Measurements from ENCODE around the gene AOAH.

The AOAH gene, protein sequence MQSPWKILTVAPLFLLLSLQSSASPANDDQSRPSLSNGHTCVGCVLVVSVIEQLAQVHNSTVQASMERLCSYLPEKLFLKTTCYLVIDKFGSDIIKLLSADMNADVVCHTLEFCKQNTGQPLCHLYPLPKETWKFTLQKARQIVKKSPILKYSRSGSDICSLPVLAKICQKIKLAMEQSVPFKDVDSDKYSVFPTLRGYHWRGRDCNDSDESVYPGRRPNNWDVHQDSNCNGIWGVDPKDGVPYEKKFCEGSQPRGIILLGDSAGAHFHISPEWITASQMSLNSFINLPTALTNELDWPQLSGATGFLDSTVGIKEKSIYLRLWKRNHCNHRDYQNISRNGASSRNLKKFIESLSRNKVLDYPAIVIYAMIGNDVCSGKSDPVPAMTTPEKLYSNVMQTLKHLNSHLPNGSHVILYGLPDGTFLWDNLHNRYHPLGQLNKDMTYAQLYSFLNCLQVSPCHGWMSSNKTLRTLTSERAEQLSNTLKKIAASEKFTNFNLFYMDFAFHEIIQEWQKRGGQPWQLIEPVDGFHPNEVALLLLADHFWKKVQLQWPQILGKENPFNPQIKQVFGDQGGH

DNA sequence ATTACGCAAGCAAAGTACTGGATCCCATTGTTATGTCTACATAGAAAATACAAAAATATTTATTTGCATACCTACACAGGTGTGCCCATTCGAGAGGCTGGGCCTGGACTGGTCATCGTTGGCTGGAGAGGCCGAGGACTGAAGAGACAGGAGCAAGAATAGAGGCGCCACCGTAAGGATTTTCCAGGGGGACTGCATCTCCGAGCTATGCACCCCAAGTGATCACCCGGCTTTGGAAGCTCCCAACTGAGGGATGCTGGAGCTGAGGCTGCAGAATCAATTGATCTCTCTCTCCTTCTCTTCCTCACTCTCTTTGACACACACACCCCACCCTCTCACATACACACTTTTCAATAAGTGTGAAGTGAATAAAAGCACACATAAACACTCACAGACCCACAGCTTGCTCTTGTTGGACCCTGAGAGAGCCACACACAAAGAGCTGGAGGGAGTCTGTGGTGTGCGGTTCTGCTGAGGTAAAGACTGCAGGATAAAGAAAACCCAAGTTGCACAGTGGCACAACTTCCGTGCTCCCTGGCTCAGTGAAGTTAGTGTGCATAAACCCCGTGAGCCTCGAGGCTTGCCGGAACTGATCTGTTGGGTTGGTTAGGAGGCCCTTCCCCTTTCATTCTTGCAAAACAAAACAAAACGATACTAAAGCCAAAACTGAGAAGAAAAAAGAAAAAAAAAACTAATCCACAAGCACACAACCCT lies at the start of gene AOAH:
Gene AOAH (minus strand): TSS at position 544 of the 714 bp plus-strand sequence. CDS start 346 bp downstream, at position 198.
- DNase-seq (ENCODE audit: low read depth) = no peak

DNA sequence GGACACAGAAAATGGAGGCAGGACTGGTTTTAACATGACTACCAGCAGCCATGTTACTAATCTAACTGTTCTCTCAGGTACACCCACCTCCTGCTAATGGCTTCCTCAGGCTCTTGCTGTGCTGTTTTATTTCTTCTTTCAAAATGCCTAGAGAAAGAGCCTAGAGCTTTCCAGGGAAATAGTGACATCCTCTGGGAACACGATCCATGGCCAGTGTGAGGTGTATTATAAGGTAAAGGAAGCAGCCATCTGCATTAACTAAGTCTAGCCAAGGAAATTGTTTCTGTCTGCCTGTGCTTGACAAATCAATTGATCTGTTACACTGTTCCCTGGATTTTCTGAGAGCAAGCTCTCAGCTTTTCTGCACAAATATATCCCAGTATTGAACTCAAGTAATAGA lies 42.2 kb upstream of the AOAH start:
- DNase-seq (ENCODE audit: low read depth) = no peak

DNA sequence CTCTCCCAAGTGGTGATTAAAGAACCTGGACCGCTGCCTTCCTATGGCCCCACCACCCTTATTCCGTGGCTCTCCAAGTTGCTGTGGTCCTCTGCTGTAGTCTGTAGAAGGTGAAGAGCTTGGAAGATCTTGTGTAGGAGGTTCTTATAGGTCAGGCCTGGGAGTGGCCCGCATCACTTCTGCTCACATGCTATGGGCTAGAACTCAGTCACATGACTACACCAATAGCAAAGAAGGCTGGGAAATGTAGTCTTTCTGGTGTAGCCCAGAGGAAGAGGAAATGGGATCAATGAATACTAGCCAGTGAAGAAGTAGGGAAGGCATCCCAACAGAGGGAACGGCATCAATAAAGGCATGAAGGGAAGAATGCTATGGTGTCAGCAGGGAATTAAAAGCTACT lies 41.3 kb upstream of the AOAH start:
- no peak for DNase-seq (ENCODE audit: low read depth)

DNA sequence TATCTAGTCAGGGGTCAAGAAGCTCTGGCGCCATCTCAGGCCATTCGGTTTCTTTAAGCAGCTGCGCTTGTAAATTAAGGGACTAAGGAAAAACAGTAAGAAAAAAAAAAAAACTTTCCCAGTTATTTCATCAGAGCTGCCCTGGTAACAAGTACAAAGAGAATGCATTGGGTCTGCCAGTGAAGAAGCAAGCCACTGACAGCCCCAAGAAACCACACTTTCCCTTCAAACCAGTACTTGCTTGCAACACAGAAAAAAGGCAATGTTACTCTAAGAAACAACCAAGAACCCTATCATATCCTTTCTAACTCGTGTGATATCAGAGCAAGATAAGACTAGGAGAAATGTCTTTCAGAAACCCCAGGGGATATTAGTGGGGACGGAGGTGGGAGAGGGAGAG lies 40.6 kb upstream of the AOAH start:
- DNase-seq (ENCODE audit: low read depth) = no peak

DNA sequence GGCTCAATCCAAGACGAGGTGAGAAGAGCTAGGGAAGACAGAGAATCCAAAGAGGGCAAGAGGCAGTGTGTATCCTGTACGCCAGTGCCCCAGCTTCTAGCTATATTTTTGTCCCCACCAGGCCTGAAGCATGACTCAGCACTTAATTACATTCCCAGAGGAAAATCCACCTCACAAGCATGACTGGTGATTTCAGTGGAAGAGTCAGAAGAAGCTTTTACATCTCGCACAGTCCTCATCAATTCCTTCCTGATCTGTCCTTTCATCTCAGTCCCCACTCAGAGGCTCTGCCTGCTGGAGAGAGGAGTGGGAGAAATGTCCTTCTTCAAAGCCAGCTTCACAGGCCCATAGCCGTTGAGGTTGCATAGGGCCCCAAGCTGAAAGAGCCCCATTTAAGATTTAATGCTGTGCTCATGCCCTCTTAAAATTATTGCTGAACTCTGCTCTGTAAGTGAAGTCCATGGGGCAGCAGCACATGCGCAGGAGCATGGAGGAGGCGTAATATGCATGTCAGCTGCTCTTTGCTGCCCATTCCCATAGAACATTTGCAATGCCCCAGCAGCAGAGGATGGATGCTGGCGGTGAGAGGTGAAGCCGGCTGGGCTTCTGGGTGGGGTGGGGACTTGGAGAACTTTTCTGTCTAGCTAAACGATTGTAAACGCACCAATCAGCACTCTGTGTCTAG lies 39.0 kb upstream of the AOAH start:
- DNase-seq (ENCODE audit: low read depth) = no peak

DNA sequence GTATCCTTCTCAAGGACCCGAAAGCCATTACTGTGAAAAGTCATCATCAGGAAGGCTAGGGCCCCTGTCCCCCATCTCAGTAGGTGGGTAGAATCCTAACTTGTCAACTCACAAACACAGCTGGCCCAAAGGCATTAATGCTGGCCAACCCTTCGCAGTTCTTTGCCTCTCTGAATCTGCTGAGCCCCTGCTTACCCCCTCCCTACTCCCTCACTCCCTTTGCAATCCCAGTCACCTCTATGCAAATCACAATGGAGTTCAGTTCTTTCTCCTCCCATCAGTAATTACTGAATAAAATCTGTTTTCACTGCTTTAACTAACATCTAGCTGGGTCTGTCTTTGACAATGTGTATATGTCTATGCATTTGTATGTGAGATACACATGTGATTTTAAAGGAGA lies 38.1 kb upstream of the AOAH start:
- no peak for DNase-seq (ENCODE audit: low read depth)

DNA sequence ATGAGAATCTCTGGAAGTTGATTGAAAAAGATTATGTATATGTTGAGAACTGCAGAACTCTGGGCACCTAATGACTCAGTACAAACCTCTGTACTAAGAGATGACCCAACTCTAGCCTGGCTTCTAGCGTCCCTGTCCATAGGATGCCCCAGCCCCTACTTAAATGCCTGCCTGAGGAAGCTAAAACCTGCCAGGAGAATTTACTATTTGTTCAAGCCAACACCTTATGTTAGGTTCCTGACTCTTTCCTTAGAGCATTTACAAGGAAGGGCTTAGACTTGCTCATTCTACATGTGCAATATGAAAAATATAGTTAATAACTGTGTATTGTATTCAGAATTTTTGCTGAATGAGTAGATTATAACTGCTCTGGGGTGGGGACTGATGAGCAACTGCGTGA lies 37.5 kb upstream of the AOAH start:
- no peak for DNase-seq (ENCODE audit: low read depth)

DNA sequence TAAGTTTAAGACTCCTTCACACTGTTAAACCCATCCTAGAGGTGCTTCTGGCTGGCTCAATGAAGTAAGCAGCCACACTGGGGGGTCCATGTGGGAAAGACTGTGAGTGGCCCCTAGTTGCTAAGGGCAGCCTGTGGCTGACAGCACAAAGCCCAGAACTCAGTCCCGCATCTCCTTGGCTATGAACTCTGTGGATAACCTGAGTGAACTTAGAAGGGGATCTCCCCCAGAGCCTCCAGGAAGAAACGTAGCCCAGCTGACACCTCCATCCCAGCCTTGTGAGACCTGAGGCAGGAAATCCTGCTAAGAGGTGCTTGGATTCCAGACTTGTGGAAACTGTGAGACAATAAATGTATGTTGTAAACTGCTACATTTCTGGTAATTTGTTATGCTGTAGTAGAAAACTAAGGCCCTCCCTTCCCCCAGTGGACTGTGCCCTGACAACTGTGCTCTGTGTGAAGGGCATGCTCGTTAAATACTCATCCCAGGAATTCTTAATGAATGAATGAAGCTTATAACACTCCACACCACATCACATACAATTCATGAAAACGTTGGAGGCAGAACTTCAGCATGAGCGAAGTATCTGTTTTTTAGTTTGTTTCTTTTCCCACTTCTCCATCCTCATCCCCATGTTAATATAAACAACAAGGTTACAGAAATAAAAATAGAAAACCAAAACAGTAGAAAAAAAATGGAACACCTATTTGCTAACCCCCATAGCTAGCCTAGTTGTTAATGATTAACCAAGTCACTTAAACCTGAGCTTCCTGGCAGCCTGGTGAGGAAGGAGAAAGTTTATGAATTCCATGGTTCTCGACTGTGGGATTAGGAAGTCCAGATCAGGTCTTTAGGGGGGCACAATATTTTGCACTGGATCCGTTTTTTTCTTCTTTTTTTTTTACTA lies 36.8 kb upstream of the AOAH start:
- DNase-seq (ENCODE audit: low read depth) = no peak

DNA sequence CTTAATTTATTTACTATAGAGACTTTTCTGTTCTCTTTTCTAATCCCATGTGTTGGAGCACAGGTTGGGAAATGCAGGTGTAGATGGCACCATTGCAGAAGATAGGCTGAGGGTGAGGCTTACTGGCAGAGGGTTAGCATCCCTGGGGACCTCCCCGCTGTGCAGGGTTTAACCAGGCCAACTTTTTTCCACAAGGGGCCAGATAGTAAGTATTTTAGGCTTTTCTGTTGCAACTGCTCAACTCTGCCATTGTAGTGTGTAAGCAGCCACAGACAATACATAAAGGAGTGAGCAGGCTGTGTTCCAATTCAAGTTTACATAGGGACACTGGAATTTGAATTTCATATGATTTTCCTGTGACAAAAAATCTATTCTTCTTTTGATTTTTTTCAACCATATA lies 34.6 kb upstream of the AOAH start:
- no peak for DNase-seq (ENCODE audit: low read depth)

DNA sequence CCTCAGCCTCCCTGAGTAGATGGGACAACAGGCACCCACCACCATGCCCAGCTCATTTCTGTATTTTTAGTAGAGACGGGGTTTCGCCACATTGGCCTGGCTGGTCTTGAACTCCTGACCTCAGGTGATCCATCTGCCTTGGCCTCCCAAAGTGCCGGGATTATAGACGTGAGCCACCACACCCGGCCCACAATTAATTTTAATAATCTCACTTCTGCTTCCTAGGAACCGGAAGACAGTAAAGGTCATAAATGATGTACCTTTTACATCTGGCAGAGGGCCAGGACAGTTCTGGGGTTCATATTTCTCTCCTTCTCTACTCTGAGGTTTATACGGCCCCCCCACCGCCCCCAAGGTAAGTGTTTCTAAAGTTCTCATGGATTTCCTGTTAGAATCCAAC lies 31.2 kb upstream of the AOAH start:
- no peak for DNase-seq (ENCODE audit: low read depth)

DNA sequence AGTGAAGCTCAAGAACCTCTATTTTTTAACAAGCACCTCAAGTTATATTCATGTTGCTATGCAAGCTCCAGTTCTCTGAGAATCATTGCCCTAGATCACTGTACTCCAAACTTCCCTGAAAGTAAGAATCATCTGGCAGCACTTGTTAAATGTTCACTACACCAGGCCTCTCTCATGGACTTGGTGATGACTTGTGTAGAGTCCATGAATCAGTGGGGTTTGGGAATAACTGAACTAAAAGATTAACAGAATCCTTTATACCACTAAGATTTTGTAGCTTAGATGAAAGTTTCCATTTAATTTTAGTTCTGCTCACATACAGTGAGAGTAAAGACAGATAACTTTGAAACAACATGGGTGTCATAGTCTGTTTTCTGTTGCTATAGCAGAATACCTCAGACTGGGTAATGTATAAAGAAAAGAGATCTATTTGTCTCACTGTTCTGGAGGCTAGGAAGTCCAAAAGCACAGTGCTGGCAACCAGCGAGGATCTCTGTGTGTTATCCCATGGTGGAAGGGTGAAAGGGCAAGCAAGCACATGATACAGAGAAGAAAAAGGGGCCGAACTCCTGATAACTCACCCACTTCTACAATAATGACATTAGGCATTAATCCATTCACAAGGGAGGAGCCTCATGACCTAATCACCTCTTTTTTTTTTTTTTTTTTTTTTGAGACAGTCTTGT lies 27.9 kb upstream of the AOAH start:
- no peak for DNase-seq (ENCODE audit: low read depth)

DNA sequence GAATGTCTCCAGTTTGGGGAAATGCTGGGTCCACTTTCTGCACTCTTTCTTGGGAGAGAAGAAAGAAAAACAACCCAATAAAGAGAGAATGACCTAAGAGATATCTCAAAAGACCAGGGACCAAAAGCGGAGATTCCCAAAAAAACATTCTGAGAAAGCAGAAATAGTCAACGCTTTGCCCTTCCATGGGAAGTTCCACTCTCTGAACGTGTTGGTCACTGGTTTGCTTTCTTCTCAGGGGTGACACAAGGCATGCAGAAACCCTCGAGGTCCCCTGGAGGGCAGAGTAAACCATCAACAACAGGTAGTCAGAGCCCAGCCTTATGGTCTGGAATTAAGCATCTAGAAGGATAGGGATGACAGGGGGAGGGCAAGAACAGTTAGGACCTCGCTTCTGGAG lies 26.2 kb upstream of the AOAH start:
- DNase-seq (ENCODE audit: low read depth) = no peak

DNA sequence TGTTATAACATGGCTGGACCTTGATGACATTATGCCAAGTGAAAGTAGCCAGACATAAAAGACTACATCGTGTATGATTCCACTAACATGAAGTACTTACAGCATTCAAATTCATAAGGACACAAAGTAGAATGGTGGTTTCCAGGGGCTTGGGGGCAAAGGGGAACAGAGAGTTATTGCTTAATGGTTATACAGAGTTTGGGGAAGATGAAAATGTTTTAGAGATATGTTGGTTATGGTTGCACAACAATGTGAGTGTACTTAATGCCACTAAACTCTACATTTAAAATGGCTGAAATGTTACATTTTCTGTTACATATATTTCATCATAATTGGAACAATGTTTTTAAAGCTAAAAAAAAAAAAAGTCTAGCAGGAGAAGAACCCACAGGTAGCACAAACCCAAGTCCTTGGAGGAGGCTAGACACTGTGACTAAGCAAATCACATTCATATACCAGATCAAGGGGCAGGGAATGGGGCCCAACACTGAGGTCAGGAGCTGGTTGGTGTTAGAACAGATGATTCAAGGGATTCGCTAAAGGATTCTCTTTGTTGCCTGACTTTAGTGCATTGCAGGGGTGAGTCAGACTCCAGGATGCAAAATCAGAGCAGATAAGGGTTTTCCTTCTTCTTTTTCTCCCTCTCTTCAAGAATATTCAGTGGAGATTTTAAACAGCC lies 25.1 kb upstream of the AOAH start:
- no peak for DNase-seq (ENCODE audit: low read depth)

DNA sequence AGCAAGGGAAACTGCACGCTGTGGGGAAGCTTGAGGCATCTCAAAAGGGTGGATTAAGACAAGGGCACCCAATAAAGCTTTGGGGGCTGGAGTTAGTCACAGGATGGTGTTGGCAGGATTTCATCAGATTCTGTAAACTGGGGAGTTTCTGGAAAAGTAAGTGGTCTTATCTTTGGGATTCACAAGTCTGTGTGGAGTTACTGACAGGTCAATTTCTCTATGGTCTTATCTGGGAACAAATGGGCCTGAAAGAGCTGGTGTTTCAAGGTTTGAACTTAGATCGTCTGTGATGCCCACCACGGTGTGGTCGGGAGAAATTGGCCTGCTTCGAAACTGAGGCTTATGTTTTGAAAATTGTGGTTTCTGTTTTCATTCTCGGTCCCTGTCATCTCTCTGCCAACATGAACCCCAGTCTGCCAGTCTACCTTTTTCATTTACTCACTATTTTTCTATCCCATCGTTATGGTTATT lies 23.8 kb upstream of the AOAH start:
- DNase-seq (ENCODE audit: low read depth) = no peak

DNA sequence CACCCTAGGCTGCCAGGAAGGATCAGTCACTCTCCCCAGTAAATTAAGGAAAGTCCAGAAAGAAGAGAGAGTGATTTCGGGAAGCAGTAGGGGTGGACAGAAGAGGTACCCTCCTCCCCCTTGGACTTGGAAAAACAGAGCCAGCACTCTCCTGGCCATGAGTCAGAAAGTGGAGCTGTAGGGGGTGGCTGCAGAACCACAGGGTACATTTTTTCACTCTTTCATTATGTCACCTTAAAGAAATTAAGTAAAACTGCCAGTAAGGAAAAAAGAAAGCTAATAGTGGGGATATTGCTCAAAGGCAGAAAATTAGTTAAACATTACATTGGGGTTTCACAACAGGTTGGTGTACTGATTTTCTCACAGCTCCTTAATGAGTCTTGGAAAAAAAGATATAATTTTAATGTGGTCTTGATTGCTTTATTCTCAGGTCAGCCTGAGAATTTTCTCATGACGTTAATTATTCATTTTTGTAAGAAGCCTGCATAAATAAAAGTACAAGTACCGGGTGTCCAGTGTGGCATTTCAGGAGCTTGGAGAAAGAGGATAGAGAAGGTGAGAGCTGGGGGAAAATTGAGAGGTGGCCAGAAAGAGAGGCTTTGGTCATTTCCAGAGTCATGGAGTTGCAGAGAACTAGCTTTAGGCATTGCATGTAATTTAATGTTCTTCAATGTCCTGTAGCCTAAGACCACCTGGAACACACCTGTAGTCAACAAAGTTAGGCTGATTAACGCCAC lies 23.2 kb upstream of the AOAH start:
- no peak for DNase-seq (ENCODE audit: low read depth)

DNA sequence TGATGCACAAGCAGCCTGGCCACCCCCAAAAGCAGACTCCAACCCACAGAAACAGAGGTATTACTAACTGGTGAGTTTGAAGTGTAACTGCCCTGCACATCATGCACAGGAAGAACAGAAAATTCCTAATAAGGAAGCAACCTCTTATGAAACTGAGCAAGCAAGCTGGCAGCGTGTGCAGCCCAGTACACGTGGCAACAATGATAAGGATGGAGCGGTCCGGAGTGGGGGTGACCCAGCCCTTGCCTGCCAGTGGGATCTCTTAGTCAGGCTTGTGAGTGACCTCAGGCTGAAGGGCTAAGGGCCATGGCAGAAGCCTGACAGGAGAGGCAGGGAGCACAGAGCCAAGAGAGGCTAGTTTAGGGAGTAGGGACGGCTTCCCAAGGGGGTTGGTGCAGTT lies 22.1 kb upstream of the AOAH start:
- DNase-seq (ENCODE audit: low read depth) = no peak

DNA sequence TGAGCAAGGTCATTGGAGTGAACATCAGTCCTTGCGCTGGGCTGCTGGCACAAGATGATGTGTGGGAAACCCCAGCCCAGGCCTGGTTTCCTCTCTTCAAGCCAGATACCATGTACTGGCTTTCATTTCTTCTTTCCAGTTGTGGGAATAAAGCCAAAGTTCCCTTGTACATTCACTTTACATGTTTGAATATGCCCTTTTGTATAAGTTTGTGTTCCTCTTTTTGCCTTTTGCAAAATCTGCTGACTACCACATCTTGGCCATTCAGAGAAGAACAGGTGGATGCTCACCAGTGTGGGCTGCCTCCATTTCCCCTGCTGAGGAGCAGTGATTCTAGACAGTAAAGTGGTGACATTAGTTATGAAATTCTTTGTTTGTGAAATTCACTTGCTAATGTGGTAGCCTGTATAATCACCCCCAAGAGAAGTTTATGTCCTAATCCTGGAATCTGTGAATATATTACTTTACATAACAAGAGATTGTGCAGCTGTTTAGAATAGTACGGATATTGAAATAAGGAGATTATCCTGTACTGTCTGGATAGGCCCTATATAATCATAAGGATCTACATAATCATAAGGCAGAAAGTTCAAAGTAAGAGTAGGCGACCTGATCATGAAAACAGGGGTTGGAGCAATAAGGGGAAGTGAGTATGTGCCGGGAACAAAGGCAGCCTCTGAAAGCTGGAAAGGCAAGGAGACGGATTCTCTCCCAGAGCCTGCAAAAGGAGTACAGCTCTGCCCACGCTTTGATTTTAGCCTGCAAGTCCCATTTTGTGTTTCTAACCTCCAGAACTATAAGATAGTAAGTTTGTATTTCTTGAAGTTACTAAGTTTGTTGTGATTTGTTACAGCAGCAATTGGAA lies 18.8 kb upstream of the AOAH start:
- no peak for DNase-seq (ENCODE audit: low read depth)

DNA sequence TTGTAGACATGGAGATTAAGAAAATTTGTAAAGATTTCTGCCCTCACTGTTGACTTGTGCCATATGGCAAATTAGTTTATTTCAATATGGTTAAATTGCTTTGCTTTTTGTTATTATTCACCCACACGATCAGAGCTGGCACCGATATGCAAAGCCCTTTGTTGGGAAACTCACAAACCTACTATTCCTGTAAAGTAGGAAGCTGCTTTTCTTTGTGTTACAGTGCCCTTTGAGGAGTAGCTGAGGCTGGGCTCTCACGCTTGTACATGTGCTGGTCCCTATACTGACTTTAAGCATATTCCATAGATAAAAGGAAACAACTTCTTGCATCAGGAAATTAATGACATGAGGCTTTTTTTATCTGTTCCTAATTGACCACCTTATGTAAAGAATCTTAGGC lies 17.6 kb upstream of the AOAH start:
- DNase-seq (ENCODE audit: low read depth) = no peak

DNA sequence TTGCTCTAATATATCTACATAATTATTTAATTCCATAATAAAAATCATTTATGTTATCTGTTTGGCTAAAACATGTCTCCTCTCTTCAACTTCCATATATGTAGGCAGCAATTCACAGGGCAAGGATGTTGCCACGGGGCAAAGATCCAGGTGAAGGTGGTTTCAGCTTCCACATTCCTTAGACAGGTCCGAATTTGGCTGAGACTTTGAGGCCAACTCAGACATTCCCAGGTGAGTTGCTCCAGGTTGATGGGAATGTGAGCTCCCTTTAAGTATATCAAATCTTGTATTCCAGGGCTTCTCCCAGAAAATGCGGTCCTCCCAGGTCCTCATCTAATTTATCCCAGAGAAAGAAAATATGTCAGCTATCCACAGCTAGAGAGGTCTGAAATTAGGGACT lies 15.1 kb upstream of the AOAH start:
- DNase-seq (ENCODE audit: low read depth) = no peak
